ENCODE measurements around the gene DENND2D.

DNA sequence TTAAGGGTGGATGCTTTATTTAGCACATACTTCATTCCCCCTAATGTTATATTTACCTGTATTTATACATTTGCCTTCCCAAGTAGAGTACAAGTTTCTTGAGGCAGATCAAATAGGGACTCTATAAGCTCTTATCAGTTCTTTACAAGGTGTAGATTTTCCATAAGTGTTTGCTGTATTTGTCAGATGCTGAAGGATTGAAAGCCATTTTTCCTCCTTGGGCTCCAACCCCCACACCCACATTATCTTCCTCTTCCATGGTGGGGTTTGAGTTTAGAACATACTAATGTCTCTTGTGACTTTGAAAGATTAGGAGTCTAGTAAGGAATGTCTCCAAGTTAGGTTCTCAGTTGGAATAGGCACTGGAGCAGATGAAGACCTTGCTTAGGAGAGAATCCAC lies 24.6 kb upstream of the DENND2D start:
- TF ChIP-seq POLR2AphosphoS5 (IDR thresholded peaks at IDR 0.05) (no peak), CTCF (IDR thresholded peaks at IDR 0.05) (no peak), POLR2A (IDR thresholded peaks at IDR 0.05) (no peak)
